Caki2 (cell line): ENCODE measurements around the gene PRR15. TPM values are rescaled to one million over a fixed set of nuclear protein-coding genes. Genes with fewer than 3 reads are reported as not detected.

ENCODE experiments used
- DNase-seq: peaks from one replicate; pipeline ENCODE4 v3.0.0-alpha.2; 2015; ENCODE audit warnings: low read depth
- in situ Hi-C: cut with HindIII; loops from 2 replicates; pipeline ENCODE4 v1.10.0; 2016; ENCODE audit warnings: low sequenced_read_pairs, low pct_unique_long_range_greater_than_20kb, mixed read lengths
- total RNA-seq: library from RNA; depleted of rRNA; stranded (reverse); fragments of >200 nt; shearing (Covaris generic); gene quantifications from 2 replicates; pipeline ENCODE4 v1.2.3, GENCODE V29; 2014; ENCODE audit warnings: low replicate concordance; rRNA removed

PRR15 gene
- total RNA-seq, 1 experiment from 2014 or later = 12.7 TPM

DNA sequence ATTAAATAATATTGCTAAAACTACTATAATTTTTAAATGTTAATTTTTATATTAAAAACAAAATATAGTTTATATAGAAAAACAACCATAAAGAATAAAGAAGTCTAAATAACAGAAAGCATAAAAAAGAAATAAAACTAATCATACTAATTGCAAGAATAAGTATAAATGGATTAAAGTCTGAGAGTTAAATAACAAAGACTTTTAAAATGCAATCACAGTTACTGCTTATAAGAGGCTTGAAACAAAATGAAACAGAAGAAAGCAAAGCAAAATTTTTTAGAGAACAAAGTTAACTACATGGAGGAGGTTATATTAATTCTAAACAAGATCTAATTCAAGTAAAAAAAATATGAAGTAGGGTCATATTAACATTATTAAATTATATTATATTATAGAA, 41.1 kb downstream of the PRR15 start:
- in situ Hi-C loops = no loop called here

DNA sequence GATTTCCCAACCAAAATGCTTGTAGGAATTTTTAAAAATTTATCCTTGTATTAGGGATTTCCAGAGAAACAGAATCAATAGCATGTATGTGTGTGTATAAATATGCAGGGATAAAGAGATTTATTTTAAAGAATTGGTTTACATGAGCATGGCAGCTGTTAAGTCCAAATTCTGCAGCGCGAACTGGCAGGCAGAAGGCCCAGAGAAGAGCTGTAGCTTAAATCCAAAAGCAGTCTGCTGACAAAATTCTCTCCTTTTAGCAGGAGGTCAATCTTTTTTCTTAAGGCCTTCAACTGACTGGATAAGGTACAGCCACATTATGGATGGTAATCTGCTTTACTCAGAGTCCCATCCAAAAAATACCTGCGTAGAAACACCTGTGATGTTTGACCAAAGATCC, 42.0 kb downstream of the PRR15 start:
- DNase-seq = no peak
- in situ Hi-C loops = no loop called here

More for the DNA sequence above, 41.1 kb downstream of the PRR15 start:
- DNase-seq = no peak

DNA sequence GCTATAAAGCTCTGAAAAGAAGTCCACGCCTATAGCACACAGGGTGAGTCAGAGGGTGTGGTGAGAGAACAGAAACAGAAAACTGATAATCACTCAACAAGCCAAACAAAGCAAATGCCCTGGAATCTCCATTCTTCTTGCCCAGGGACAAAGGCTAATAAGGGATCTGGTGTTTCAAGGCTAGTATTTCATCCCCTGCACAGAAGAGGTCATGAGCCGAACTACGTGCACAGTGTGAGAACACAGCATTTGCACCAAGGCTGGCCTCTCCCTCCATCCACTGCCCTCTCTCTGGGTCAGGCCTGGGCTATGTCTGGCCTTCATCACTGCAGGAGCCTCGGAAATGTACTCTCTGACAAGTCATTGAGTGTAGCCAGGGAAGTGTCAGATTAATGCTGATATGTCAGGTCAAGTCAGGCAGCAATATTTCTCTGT, 42.7 kb downstream of the PRR15 start:
- in situ Hi-C loops = no loop called here
- peak; percentile 71 for DNase-seq

DNA sequence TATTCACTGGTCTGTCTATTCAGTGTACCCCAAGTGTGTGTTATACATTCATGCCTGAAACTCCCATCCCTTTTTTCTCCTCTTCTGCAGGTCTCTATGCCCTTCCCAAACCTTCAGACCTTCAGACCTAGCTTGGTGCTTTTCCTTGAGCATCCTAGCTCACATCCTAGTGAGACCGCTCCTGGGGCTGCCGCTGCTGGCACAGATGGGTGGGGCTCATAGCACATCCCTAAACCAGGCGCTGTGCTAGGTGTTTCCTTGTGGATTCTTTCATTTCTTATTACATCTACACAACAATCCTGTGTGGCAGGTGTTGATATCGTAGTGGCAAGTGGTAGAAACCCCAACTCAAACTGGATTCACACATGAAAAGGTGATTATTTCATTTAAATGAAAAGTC, 43.2 kb downstream of the PRR15 start:
- in situ Hi-C loops = no loop called here
- no peak for DNase-seq

DNA sequence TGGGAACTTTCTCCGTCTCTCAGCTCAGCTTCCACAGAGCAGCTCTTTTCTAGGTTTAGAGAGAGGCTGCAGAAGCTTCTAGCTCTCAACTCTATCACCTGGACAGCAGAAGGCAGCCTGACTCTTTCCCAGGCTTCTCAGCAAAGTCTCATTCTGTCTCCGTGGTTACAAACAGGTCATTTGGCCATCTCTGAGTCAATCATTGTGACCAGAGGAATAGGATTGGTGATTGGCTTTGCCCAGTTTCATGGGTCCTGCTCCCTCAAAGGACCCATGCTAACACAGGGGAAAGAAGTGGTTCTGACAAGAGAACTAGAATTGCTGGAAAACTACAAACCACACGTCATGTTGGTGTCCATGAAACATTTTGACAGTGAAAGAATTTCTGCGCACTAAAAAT, 43.6 kb downstream of the PRR15 start:
- no peak for DNase-seq
- in situ Hi-C loops = no loop called here

DNA sequence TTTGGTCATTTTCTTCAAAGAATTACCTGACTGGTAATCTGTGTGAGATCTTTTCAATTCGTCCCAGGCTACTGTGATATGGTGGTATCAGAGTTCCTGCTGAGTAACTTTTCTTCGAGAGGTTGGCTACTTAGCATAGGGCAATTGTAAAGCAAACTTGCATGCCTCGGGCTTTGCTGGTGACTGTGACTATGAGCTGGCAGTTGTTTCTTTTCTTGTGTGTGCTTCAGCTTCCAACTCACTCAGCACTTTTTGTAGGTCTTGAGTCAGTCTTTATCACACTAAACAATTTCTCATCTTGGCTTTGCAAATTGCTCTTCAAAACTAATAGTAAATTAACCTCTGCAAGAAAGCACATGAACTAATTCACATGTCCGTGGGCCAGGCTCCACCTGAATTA, 44.3 kb downstream of the PRR15 start:
- DNase-seq = no peak
- in situ Hi-C loops = no loop called here

DNA sequence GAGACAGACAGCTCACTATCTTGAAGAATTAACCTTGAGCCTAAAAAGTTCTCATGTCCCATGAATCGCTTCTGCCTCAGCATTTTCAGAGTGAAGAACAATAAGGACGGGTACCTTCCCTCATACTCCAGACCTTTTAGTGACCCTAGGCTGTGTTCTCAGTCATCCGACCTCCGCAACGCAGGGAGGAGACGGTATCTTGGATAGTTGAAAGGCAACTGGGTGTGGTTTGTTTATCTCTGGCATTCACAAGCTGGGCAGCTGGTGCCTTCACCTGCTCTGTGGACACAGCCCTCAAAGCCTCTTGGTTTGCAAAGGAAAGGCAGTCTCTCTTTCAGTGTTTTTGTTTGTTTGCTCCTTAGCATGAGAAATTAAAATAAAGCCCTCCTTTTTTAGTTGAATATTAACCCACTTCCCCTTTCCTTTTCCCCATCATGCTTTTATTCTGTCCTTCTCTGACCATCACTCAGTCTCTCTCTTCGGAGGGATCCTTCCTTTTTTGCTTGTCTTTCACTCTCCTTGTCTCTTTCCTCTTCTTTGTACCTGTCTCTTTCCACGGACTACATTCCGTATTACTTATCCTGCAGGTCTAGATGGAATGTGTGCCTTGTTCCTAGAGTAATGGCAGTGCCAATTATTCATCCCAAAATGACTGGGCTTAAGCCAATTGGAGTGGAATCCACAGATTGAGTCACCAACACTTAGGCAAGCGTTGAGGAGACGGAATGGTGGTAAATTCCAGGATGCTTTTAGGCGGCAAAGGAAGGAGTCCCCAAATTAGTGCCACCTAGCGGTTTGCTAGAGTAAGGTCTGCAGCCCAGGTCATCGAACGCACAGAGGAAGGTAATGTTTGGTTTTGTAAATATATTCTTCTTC, 45.8 kb downstream of the PRR15 start:
- DNase-seq = peak; percentile 60
- in situ Hi-C loops = no loop called here

DNA sequence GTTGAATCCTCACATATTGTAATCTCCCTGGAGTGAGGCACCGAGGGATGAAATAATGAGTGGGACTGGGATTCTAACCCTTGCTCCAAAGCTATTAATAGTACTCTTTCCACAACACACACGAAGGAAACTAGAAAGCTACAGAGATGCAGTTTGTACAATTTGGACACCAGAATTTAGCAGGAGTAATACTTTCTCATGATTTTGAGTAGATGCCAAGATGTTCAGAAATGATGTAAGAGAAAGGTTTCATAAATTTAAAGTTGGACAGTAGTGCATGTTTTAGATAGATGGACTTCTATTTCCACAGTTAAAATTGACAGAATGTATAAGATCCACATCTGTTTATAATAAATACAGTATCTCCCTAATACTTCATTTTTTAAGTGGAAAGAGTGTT, 46.5 kb downstream of the PRR15 start:
- no peak for DNase-seq
- in situ Hi-C loops = no loop called here

DNA sequence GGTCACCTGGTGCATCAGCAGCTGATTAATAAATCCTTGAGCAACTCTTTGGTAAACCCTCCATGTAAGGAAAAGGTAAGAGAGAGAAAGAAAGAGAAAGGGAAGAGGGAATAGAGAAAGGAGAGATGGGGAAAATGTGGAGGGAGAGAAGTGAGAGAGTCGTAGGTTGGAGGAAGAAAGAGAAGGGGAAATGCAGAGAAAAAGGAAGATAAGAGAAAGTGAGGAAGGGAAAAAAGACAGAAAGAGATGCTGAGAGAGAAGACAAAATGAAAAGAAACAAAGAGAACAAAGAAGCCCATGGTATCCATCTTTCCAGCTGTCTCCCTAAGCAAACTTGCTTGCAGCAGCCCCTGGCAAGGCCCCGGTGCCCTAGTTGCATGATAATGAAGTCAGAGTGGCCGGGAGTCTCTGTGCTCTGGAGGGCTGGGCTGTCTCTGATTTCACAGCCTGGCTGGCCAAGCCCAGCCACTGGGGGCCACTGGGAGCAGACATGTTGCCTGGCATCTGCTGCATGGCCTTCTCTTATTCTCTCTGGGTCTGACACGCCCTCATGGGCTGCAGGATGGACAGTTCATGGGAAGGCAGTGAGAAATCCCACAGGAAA, 48.4 kb downstream of the PRR15 start:
- in situ Hi-C loops = no loop called here
- DNase-seq = no peak

DNA sequence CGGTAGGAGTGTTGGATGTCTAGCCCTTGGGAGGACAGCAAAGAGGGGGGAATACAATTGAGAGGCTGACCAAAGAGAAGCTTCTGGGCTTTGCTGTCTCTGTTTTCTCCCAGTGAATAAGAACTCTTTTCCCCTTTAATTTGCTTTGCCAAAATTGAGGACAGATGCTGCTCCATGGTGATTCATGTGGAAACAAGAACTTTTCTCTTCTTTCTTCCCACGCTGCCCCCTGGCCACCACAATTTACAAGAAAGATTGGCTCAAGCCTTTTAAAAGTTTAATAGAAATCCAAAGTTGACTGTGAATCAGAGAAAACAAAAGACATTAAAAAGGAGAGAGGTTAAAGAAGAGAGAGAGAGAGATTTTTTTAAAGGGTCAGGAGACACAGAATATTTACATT, 49.0 kb downstream of the PRR15 start:
- in situ Hi-C loops = no loop called here
- no peak for DNase-seq

DNA sequence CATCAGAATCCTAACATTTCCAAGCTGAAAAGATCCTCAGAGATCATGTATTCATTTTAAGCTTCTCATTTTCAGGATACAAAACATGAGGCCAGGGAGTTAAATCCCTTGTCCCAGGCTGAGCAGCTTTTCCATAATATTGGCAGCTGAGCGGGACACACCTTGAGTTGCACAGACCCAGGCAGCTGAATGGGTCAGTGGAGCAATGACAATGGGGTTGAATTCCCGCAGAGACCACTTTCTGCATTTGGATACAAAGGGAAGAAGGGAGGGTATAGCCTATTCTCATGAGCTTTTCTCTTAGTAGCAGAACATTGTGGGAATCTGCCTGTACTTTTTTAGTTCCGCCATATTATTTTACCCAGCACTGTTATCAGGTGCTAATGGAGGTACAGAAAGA, 49.5 kb downstream of the PRR15 start:
- in situ Hi-C loops = no loop called here
- no peak for DNase-seq

DNA sequence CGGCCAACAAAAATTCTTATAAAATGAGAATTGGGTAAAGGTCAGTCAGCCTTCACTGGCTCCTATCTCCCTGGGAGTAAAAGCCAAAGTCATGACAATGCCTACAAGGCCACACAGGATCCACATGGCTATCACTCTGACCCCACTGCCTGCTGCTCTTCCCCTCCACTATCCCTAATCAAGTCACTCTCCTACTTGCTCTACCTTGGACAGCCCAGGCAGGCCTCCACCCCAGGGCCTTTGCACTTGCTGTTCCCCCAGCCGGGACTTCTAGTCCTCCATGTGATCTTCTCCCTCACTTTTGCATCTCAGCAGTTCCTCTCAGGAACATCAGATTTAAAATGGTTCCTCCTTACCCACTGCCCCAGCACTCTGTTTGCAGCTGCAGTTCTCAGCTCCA, 50.6 kb downstream of the PRR15 start:
- DNase-seq = no peak
- in situ Hi-C loops = no loop called here

Other genes with a start within 250 kb of the PRR15 start
- 0.27 TPM in 1 of 2 replicates, not detected in the other for gene WIPF3, start 242.7 kb downstream of the PRR15 start, total RNA-seq